ENCODE measurements around the gene TACC3.

TACC3 gene

DNA sequence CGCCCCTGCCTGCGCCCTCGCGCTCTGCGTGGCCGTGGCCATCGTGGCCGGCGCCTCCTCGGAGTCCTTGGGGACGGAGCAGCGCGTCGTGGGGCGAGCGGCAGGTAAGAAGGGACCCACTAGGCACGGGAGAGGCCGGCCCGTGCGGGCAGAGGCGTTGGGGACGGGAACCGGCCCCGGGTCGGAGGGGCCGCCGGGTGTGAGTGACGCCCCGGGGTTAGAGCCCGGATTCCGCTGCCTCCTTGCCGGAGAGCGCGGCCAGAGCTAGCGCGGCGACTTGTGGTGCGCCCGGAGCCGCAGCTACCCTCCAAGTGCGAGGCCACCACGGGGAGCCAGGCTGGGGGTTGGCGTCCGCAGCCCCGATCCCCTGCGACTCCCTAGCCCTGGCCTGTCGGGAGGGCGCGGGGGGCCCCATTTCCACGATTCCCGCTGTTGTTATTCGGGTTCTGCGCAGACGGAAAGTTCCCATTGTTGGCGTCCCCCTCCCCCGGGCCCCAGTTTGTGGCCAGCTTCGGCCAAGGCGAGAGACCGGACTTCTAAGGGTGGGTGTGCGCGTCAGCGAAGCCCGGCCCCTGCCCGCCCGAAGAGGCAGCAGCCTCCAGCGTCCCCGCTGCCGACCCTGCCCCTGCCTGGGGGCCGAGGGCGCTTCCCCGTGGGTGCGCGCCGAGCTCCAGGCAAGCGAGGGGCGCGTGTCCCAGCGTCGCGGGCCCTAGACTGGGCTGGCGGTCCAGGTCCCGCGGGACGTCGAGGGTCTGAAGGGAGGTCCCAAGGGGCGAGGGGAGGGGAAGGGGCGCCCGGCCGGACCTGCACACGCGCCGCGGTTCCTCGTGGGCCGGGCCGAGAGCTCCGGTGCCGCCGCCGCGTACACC lies 72.9 kb downstream of the TACC3 start:
- no peak for DNase-seq (ENCODE audit: low read depth)

All from stimulated activated CD4-positive, alpha-beta T cell treated with anti-CD3 and anti-CD28 coated beads, Interleukin-2, amount 100 ng/mL, for 4 hours (primary cell).